HepG2 (cell line): Measurements from ENCODE around the gene MAP2K2. TPM values are rescaled to one million over a fixed set of nuclear protein-coding genes. Genes with fewer than 3 reads are reported as not detected.

Experiments
- ARNT2 ChIP-seq: sonication (generic); formaldehyde crosslinking; IDR thresholded peaks from 2 replicates; pipeline ENCODE4 v1.8.0; 2022; ENCODE audit warnings: mild to moderate bottlenecking, low read depth, missing genetic modification reagents, moderate library complexity
- CCDC6 ChIP-seq: sonication (generic); formaldehyde crosslinking; IDR thresholded peaks from 2 replicates; pipeline ENCODE4 v1.8.1; 2022; ENCODE audit warnings: mild to moderate bottlenecking, missing genetic modification reagents, moderate library complexity
- GABPA ChIP-seq, 2 experiments: IDR thresholded peaks; 2 replicates each; pipeline ENCODE4 v1.6.1; 2011 to 2016; ENCODE audit warnings: low read depth in 2 of 2, low read length in 1 of 2, missing biosample characterization in 1 of 2, missing genetic modification characterization in 1 of 2
- GMEB1 ChIP-seq: sonication (generic); formaldehyde crosslinking; IDR thresholded peaks from 2 replicates; pipeline ENCODE4 v1.5.1; 2020; ENCODE audit warnings: missing genetic modification reagents, mild to moderate bottlenecking, borderline replicate concordance
- HIVEP1 ChIP-seq: sonication (generic); formaldehyde crosslinking; IDR thresholded peaks from 2 replicates; pipeline ENCODE4 v1.4.0; 2020; ENCODE audit warnings: mild to moderate bottlenecking, missing genetic modification reagents
- HNRNPK ChIP-seq: fragments of 200-400 bp; formaldehyde crosslinking; IDR thresholded peaks from 2 replicates; pipeline ENCODE4 v1.6.1; 2018; ENCODE audit warnings: low read length, low read depth, moderate library complexity, mild to moderate bottlenecking; ENCODE audit not compliant: poor library complexity, severe bottlenecking
- KAT7 ChIP-seq: IDR thresholded peaks from 2 replicates; pipeline ENCODE4 v1.6.1; 2018; ENCODE audit warnings: borderline replicate concordance, missing compliant biosample characterization
- NCOA2 ChIP-seq: sonication (generic); formaldehyde crosslinking; IDR thresholded peaks from 2 replicates; pipeline ENCODE4 v1.8.0; 2022; ENCODE audit warnings: inconsistent platforms
- PITX1 ChIP-seq: sonication (generic); formaldehyde crosslinking; IDR thresholded peaks from 2 replicates; pipeline ENCODE4 v1.5.1; 2020; ENCODE audit warnings: mild to moderate bottlenecking, missing genetic modification reagents
- PLSCR1 ChIP-seq: sonication (generic); formaldehyde crosslinking; IDR thresholded peaks from 2 replicates; pipeline ENCODE4 v1.5.0; 2020; ENCODE audit warnings: missing genetic modification reagents, mild to moderate bottlenecking, borderline replicate concordance
- SMAD3 ChIP-seq: sonication (generic); formaldehyde crosslinking; IDR thresholded peaks from 2 replicates; pipeline ENCODE4 v1.4.0; 2020; ENCODE audit warnings: missing genetic modification reagents
- SPEN ChIP-seq: sonication (generic); formaldehyde crosslinking; IDR thresholded peaks from 2 replicates; pipeline ENCODE4 v1.5.1; 2020; ENCODE audit warnings: low read depth, mild to moderate bottlenecking, missing genetic modification reagents
- TCF12 ChIP-seq, 2 experiments: fragments of 450-650 bp in 1 of 2; sonication (generic) in 1 of 2; formaldehyde crosslinking in 1 of 2; IDR thresholded peaks; 2 replicates each; pipeline versions ENCODE4 v1.6.1 to v1.8.0; 2017 to 2022; ENCODE audit warnings: antibody characterized with exemption in 1 of 2, mild to moderate bottlenecking in 1 of 2, missing genetic modification reagents in 1 of 2, moderate library complexity in 1 of 2
- YEATS4 ChIP-seq: sonication (generic); formaldehyde crosslinking; IDR thresholded peaks from 2 replicates; pipeline ENCODE4 v1.4.0; 2020; ENCODE audit warnings: missing genetic modification reagents, borderline replicate concordance
- ZBTB49 ChIP-seq: sonication (generic); formaldehyde crosslinking; IDR thresholded peaks from 2 replicates; pipeline ENCODE4 v1.4.0; 2020; ENCODE audit warnings: missing genetic modification reagents, borderline replicate concordance
- ZGPAT ChIP-seq: IDR thresholded peaks from 2 replicates; pipeline ENCODE4 v1.6.1; 2016; ENCODE audit warnings: mild to moderate bottlenecking
- ZNF10 ChIP-seq: sonication (generic); formaldehyde crosslinking; IDR thresholded peaks from 2 replicates; pipeline ENCODE4 v1.4.0; 2020; ENCODE audit warnings: mild to moderate bottlenecking, low read depth, missing genetic modification reagents, borderline replicate concordance
- ZNF124 ChIP-seq: sonication (generic); formaldehyde crosslinking; IDR thresholded peaks from 2 replicates; pipeline ENCODE4 v1.4.0; 2020; ENCODE audit warnings: missing genetic modification reagents
- ZNF20 ChIP-seq: sonication (generic); formaldehyde crosslinking; IDR thresholded peaks from 2 replicates; pipeline ENCODE4 v1.4.0; 2020; ENCODE audit warnings: mild to moderate bottlenecking, moderate library complexity, missing genetic modification reagents
- ZNF510 ChIP-seq: sonication (generic); formaldehyde crosslinking; IDR thresholded peaks from 2 replicates; pipeline ENCODE4 v1.4.0; 2020; ENCODE audit warnings: low read depth, mild to moderate bottlenecking, missing genetic modification reagents
- ZNF772 ChIP-seq: sonication (generic); formaldehyde crosslinking; IDR thresholded peaks from 2 replicates; pipeline ENCODE4 v1.5.0; 2020; ENCODE audit warnings: mild to moderate bottlenecking, missing genetic modification reagents
- ZNF878 ChIP-seq: sonication (generic); formaldehyde crosslinking; IDR thresholded peaks from 2 replicates; pipeline ENCODE4 v1.8.1; 2023; ENCODE audit warnings: mild to moderate bottlenecking, missing genetic modification reagents, moderate library complexity
- polyA plus RNA-seq, 8 experiments: library from polyadenylated mRNA; depleted of rRNA in 3 of 8; stranded (reverse) in 7 of 8; unstranded in 1 of 8; fragments of >200 nt; fragmentation: Illumina TruSeq in 4 of 8; extraction: Trizol in 4 of 8; gene quantifications; 2 replicates each; pipeline versions ENCODE4 v1.2.1 to v1.2.3, GENCODE V29; 2011 to 2016; ENCODE audit warnings: low read depth in 4 of 8, missing spikeins in 1 of 8, mixed read lengths in 1 of 8; ENCODE audit not compliant: insufficient read depth in 1 of 8
- total RNA-seq, 5 experiments: library from RNA; depleted of rRNA; stranded (reverse); fragments of >200 nt; fragmentation: Illumina TruSeq; extraction: Trizol; gene quantifications; 2 replicates each; pipeline ENCODE4 v1.2.3, GENCODE V29; 2016; ENCODE audit warnings: low read depth in 1 of 5

The MAP2K2 gene
- total and polyA plus RNA-seq, 2 of the 13 experiments (the other 11 are each of a cell fraction or from before 2014, with no cell fraction given), result 70.3 to 80.9 TPM

- TF ChIP-seq NCOA2 (CRISPR knock-in tag) (peak; percentile 36; the same call in 1 of the 2 replicates), ZNF10 (CRISPR knock-in tag) (no peak), ARNT2 (CRISPR knock-in tag) (0 out of 2 replicates have a peak, but pooled peaks have one; percentile 46), KAT7 (peak; percentile 73; the same call in 1 of the 2 replicates), SMAD3 (CRISPR knock-in tag) (0 out of 2 replicates have a peak, but pooled peaks have one; percentile 40), ZNF124 (no peak), HNRNPK (peak; percentile 95), CCDC6 (peak; percentile 80), ZNF20 (CRISPR knock-in tag) (no peak), SPEN (CRISPR knock-in tag) (peak; percentile 51), ZNF878 (peak; percentile 66; the same call in 1 of the 2 replicates), PITX1 (CRISPR knock-in tag) (peak; percentile 21; the same call in 1 of the 2 replicates), PLSCR1 (no peak), ZNF772 (no peak; the same call in 1 of the 2 replicates), GMEB1 (CRISPR knock-in tag) (0 out of 2 replicates have a peak, but pooled peaks have one; percentile 53), HIVEP1 (CRISPR knock-in tag) (peak; percentile 89), YEATS4 (peak; percentile 86), TCF12 (IDR thresholded peaks at IDR 0.05) (no peak), TCF12 (CRISPR knock-in tag; IDR thresholded peaks at IDR 0.05) (peak; percentile 46; the same call in 1 of the 2 replicates), ZNF510 (CRISPR knock-in tag) (no peak), GABPA (IDR thresholded peaks at IDR 0.05; ENCODE audit: low read depth, low read length) (no peak), GABPA (CRISPR knock-in tag; IDR thresholded peaks at IDR 0.05; ENCODE audit: low read depth) (peak; percentile 30), ZGPAT (peak; percentile 83), ZBTB49 (no peak)
Observed at GRCh38 chr19:4057931-4058692, 65.8 kb downstream of the MAP2K2 start (continued).
